WTC11 (cell line): ENCODE data around the gene XRCC1.

ENCODE experiments used
- CBFB ChIP-seq: sonication (generic); formaldehyde crosslinking; IDR thresholded peaks from 2 replicates; pipeline ENCODE4 v1.8.1; 2022; ENCODE audit warnings: mild to moderate bottlenecking, low read depth, missing genetic modification reagents
- ELF4 ChIP-seq: sonication (generic); formaldehyde crosslinking; IDR thresholded peaks from 2 replicates; pipeline ENCODE4 v1.8.1; 2022; ENCODE audit warnings: low read depth, mild to moderate bottlenecking, moderate library complexity, missing genetic modification reagents
- NR3C1 ChIP-seq: sonication (generic); formaldehyde crosslinking; conservative IDR thresholded peaks from 2 replicates; pipeline ENCODE4 v1.8.1; 2023; ENCODE audit warnings: low read depth, mild to moderate bottlenecking, missing genetic modification reagents
- RELA ChIP-seq: sonication (generic); formaldehyde crosslinking; IDR thresholded peaks from 2 replicates; pipeline ENCODE4 v1.8.1; 2022; ENCODE audit warnings: missing genetic modification reagents, mild to moderate bottlenecking, borderline replicate concordance
- SMAD4 ChIP-seq: sonication (generic); formaldehyde crosslinking; IDR thresholded peaks from 2 replicates; pipeline ENCODE4 v1.8.0; 2022; ENCODE audit warnings: mild to moderate bottlenecking, missing genetic modification reagents
- ZBTB21 ChIP-seq: sonication (generic); formaldehyde crosslinking; IDR thresholded peaks from 2 replicates; pipeline ENCODE4 v1.8.1; 2023; ENCODE audit warnings: mild to moderate bottlenecking, missing genetic modification reagents, borderline replicate concordance
- TF ChIP-seq, protein P1 (sequence below): fragments of 200-600 bp; IDR thresholded peaks from 2 replicates; pipeline ENCODE4 v1.8.0; 2022; ENCODE audit warnings: antibody characterized with exemption
- TF ChIP-seq, protein P2 (sequence below): sonication (generic); formaldehyde crosslinking; IDR thresholded peaks from 2 replicates; pipeline ENCODE4 v1.8.0; 2022; ENCODE audit warnings: mild to moderate bottlenecking, missing genetic modification reagents
- TF ChIP-seq, protein P3 (sequence below): sonication (generic); formaldehyde crosslinking; IDR thresholded peaks from 2 replicates; pipeline ENCODE4 v1.8.0; 2022; ENCODE audit warnings: mild to moderate bottlenecking, missing genetic modification reagents
- TF ChIP-seq, protein P4 (sequence below): sonication (generic); formaldehyde crosslinking; IDR thresholded peaks from 2 replicates; pipeline ENCODE4 v1.8.0; 2023; ENCODE audit warnings: mild to moderate bottlenecking, missing genetic modification reagents
- TF ChIP-seq, protein P5 (sequence below): sonication (generic); formaldehyde crosslinking; conservative IDR thresholded peaks from 2 replicates; pipeline ENCODE4 v1.8.1; 2022; ENCODE audit warnings: mild to moderate bottlenecking, missing genetic modification reagents

DNA sequence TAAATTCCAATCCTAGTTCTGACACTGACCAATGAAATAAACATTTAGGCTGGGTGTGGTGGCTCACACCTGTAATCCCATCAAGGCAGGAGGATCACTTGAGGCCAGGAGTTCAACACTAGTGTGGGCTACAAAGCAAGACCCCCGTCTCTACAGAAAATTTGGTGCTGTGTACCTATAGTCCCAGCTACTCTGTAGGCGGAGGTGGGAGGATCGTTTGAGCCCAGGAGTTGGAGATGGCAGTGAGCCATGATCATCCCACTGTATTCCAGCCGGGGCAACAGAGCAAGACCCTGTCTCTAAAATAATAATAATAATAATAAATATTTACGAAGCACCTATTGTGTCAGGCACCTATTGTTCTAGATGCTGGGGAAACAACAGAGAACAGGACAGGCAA is 13.9 kb upstream of the XRCC1 start:
- TF ChIP-seq, protein P1, sequence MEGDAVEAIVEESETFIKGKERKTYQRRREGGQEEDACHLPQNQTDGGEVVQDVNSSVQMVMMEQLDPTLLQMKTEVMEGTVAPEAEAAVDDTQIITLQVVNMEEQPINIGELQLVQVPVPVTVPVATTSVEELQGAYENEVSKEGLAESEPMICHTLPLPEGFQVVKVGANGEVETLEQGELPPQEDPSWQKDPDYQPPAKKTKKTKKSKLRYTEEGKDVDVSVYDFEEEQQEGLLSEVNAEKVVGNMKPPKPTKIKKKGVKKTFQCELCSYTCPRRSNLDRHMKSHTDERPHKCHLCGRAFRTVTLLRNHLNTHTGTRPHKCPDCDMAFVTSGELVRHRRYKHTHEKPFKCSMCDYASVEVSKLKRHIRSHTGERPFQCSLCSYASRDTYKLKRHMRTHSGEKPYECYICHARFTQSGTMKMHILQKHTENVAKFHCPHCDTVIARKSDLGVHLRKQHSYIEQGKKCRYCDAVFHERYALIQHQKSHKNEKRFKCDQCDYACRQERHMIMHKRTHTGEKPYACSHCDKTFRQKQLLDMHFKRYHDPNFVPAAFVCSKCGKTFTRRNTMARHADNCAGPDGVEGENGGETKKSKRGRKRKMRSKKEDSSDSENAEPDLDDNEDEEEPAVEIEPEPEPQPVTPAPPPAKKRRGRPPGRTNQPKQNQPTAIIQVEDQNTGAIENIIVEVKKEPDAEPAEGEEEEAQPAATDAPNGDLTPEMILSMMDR = no peak
- no peak for TF ChIP-seq NR3C1 (CRISPR knock-in tag)
- TF ChIP-seq RELA = no peak
- TF ChIP-seq SMAD4 (CRISPR knock-in tag) = no peak
- TF ChIP-seq CBFB (CRISPR knock-in tag) = no peak
- TF ChIP-seq, protein P2, sequence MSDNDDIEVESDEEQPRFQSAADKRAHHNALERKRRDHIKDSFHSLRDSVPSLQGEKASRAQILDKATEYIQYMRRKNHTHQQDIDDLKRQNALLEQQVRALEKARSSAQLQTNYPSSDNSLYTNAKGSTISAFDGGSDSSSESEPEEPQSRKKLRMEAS (CRISPR knock-in tag) = no peak
- TF ChIP-seq ZBTB21 (CRISPR knock-in tag) = no peak
- TF ChIP-seq, protein P3, sequence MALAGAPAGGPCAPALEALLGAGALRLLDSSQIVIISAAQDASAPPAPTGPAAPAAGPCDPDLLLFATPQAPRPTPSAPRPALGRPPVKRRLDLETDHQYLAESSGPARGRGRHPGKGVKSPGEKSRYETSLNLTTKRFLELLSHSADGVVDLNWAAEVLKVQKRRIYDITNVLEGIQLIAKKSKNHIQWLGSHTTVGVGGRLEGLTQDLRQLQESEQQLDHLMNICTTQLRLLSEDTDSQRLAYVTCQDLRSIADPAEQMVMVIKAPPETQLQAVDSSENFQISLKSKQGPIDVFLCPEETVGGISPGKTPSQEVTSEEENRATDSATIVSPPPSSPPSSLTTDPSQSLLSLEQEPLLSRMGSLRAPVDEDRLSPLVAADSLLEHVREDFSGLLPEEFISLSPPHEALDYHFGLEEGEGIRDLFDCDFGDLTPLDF (CRISPR knock-in tag) = no peak
- TF ChIP-seq, protein P4, sequence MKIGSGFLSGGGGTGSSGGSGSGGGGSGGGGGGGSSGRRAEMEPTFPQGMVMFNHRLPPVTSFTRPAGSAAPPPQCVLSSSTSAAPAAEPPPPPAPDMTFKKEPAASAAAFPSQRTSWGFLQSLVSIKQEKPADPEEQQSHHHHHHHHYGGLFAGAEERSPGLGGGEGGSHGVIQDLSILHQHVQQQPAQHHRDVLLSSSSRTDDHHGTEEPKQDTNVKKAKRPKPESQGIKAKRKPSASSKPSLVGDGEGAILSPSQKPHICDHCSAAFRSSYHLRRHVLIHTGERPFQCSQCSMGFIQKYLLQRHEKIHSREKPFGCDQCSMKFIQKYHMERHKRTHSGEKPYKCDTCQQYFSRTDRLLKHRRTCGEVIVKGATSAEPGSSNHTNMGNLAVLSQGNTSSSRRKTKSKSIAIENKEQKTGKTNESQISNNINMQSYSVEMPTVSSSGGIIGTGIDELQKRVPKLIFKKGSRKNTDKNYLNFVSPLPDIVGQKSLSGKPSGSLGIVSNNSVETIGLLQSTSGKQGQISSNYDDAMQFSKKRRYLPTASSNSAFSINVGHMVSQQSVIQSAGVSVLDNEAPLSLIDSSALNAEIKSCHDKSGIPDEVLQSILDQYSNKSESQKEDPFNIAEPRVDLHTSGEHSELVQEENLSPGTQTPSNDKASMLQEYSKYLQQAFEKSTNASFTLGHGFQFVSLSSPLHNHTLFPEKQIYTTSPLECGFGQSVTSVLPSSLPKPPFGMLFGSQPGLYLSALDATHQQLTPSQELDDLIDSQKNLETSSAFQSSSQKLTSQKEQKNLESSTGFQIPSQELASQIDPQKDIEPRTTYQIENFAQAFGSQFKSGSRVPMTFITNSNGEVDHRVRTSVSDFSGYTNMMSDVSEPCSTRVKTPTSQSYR (CRISPR knock-in tag) = no peak
- no peak for TF ChIP-seq ELF4
- TF ChIP-seq, protein P5, sequence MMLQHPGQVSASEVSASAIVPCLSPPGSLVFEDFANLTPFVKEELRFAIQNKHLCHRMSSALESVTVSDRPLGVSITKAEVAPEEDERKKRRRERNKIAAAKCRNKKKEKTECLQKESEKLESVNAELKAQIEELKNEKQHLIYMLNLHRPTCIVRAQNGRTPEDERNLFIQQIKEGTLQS (CRISPR knock-in tag) = no peak
